GM06990 (cell line): ENCODE data around the gene MPIG6B.

Source experiments
- DNase-seq: peaks from one replicate; pipeline ENCODE4 v3.0.0-alpha.2; 2011; ENCODE audit not compliant: insufficient read length; ENCODE audit errors: extremely low read depth
- H3K27me3 ChIP-seq: replicated peaks from 2 replicates; pipeline ENCODE4 v1.6.0; 2011; ENCODE audit warnings: low read length; ENCODE audit not compliant: control insufficient read depth, insufficient read depth
- H3K36me3 ChIP-seq: 2 replicates; pipeline ENCODE4 v1.5.1; 2011; ENCODE audit warnings: low read length; ENCODE audit not compliant: control insufficient read depth, insufficient read depth
- H3K4me3 ChIP-seq: replicated peaks from 2 replicates; pipeline ENCODE4 v1.5.1; 2011; ENCODE audit warnings: low read depth, mild to moderate bottlenecking, control low read depth, low read length
- CTCF ChIP-seq: IDR thresholded peaks from 2 replicates; pipeline ENCODE4 v1.5.1; 2011; ENCODE audit warnings: low read length, control low read depth, mild to moderate bottlenecking, inconsistent platforms; ENCODE audit not compliant: insufficient read depth, poor library complexity, severe bottlenecking

Gene MPIG6B

GRCh38 chr6:31715022-31715958, 7.9 kb upstream of the MPIG6B start, which contains the start of gene LY6G6D:
Gene LY6G6D (plus strand): TSS chr6:31715348. CDS start chr6:31715356, 8 bp downstream.
- no peak for DNase-seq
- Histone ChIP-seq H3K27me3 (no peaks in the 10 kb centered on the region; the same call in 1 of the 2 replicates), H3K4me3 (no peak within 1 kb of the TSS), H3K36me3 (no peaks in the 10 kb centered on the region)
- no peak for TF ChIP-seq CTCF

- no peak for DNase-seq
- Histone ChIP-seq H3K4me3 (no peak overlapping the region), H3K36me3 (no peaks in the 10 kb centered on the region), H3K27me3 (no peaks in the 10 kb centered on the region; the same call in 1 of the 2 replicates)
- no peak for TF ChIP-seq CTCF
Observed at GRCh38 chr6:31717499-31718222, 5.5 kb upstream of the MPIG6B start.

- no peak for TF ChIP-seq CTCF
- Histone ChIP-seq H3K4me3 (no peak overlapping the region), H3K27me3 (no peaks in the 10 kb centered on the region; the same call in 1 of the 2 replicates), H3K36me3 (no peaks in the 10 kb centered on the region)
- DNase-seq = no peak
Observed at GRCh38 chr6:31718265-31718664, 4.9 kb upstream of the MPIG6B start.

- no peaks in the 10 kb centered on the region for H3K36me3 ChIP-seq
- H3K4me3 ChIP-seq = no peak overlapping the region
- no peaks in the 10 kb centered on the region; the same call in 1 of the 2 replicates for H3K27me3 ChIP-seq
- no peak for DNase-seq
- no peak for TF ChIP-seq CTCF
Observed at GRCh38 chr6:31719001-31719400, 4.2 kb upstream of the MPIG6B start.

- Histone ChIP-seq H3K36me3 (no peaks in the 10 kb centered on the region), H3K4me3 (no peak overlapping the region), H3K27me3 (no peaks in the 10 kb centered on the region; the same call in 1 of the 2 replicates)
- no peak for TF ChIP-seq CTCF
- no peak for DNase-seq
Observed at GRCh38 chr6:31720196-31720770, 2.9 kb upstream of the MPIG6B start.
